GM18505 (cell line): ENCODE results near the gene IL3.

ENCODE experiments used
- ATAC-seq: cut with Tn5 transposase; IDR thresholded peaks from one replicate; pipeline ENCODE4 v1.9.1; 2021; ENCODE audit not compliant: unreplicated experiment
- POLR2A ChIP-seq: IDR thresholded peaks from 4 replicates; pipeline ENCODE4 v1.6.1; 2011; ENCODE audit warnings: borderline replicate concordance; ENCODE audit not compliant: insufficient read depth, insufficient read length; ENCODE audit errors: extremely low read depth

The IL3 gene

GRCh38 chr5:132079619-132080018 is 19.2 kb downstream of the IL3 start:
- no peak for TF ChIP-seq POLR2A
- no peak for ATAC-seq

- TF ChIP-seq POLR2A = no peak
- ATAC-seq = no peak
Observed at GRCh38 chr5:132080595-132080994, 20.1 kb downstream of the IL3 start.

GRCh38 chr5:132081458-132081857 is 21.0 kb downstream of the IL3 start:
- no peak for ATAC-seq
- TF ChIP-seq POLR2A = no peak

DNA sequence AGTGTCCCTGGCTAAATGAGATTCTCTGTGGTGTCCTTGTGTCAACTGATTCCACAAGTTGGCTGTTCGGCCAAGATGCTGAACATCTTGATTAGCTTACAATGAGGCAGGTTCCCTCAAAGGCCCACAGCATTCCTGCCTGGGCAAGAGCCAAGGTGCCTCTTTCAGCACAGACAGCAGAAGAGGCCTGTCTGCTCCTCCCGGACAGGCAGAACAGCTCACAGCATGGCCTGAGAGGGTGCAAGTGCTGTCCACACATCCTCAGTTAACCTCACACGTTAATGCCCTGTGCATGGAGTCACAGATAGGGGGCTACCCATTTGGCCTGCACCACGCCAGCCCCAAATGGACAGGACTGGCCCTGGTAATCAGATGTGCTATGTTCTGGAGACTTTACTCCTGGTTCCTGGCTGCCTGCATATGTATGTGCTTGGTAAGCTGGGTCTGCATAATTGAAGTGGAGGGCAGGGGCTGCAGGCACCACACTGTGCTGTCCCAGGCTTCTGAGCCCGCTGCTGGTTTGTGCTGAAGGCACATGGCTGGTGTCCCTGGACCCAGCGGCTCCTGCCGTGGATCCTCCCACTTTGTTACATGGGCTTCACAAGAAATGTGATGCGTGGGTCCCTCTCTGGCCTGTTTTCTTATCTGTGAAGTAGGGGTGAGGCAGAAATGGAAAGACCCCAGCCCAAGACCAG is 22.0 kb downstream of the IL3 start:
- ATAC-seq = no peak
- no peak for TF ChIP-seq POLR2A

GRCh38 chr5:132083071-132083678 is 22.7 kb downstream of the IL3 start:
- no peak for TF ChIP-seq POLR2A
- no peak for ATAC-seq

DNA sequence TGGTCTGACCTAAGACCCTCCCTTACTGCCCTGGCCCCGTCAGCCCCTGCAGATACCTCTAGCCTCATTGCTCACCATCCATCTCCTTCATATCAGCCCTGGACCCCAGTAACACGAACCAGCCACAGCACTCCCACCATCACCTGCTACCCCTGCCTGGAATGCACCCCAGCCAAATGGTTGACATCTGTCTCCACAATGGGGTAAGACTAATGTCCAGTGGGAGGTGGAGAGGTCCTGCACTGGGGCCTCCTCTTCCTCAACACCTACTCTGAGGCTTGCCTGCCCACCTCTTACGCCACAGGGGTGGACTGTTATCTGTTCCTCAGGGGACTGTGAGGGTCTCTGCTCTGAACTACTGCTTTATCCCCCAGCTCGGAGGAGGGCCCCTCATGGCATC is 25.2 kb downstream of the IL3 start:
- ATAC-seq = no peak
- TF ChIP-seq POLR2A = no peak

DNA sequence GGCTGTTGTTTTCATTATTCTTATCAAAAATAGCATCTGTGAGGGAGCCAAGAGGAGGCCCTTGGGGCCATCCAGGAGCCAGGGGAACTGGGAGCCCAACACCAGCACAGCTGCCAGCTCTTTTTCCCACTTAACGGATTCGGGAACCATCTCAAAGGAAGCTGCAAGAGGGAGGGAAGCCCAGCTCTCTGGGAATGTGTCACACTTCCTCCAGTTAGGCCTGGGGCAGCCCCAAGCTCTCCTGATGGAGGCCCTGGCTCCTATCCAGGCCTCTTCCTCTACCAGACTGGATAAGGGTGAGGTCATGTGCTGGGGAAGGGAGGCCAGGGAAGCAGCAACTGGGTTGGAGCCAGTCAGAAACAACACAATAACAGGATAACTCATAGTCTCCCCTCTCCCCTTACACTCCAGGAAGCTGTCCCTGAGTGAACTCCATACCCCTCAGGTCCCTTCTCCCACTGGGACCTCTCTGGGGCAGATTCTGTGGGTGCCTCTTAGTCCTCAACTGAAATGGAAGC is 25.9 kb downstream of the IL3 start:
- no peak for ATAC-seq
- no peak for TF ChIP-seq POLR2A

DNA sequence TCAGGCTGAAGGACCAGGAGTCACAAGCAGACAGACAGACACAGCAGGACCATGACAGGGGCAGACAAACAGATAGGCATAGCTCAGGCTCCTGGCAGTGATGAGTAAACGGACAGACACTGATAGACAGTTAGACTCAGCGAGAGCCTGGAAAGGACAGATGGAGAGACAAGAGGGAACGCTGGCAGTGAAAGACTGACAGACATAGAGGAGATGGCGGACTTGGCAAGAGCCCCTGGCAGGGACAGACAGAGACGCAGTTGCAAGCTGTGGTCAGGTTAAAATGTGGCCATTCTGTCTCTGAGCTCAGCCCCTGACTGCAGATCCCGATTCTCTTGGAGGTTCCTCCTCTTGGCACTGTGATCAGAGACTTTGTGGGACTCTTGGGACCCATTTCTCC is 26.7 kb downstream of the IL3 start:
- no peak for TF ChIP-seq POLR2A
- no peak for ATAC-seq

- ATAC-seq = no peak
- no peak for TF ChIP-seq POLR2A
Observed at GRCh38 chr5:132087661-132088060, 27.2 kb downstream of the IL3 start.

DNA sequence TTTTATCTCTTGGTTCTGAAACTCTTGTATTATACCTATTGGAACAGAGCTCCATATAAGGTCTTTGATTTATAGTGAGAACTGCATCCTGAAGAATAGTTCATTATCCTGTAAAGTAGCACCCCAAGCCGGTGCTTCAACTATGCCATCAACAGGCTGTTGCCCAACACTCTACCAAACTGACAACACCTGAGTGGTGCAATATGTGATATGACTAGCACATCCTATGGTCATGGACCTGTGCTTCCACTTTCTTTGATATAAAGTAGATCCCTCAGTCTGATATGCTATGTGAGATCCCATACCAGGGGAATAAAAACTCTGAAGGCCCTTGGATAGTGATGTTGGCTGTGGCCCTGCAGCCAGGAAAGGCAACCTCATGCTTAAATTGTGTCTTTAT is 28.9 kb downstream of the IL3 start:
- TF ChIP-seq POLR2A = no peak
- ATAC-seq = no peak

DNA sequence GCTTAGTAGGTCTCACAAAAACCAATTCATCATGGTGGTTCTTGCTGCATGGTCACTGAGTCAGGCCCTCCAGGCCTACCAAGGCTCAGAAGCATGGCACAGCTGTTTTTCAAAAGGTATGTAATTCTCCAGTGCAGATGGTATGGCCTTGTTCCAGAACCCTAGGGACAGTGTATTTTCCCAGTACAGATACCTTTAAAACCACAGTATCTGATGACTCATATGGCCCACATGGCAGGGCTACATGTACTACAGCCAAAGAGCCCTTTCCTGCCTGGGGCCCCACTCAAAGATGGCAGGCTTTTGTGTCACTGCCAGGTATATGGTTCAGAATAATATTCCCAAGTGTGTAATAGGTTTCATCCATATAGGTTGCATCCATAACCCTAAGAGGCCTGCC is 29.7 kb downstream of the IL3 start:
- no peak for ATAC-seq
- TF ChIP-seq POLR2A = no peak

- no peak for TF ChIP-seq POLR2A
- ATAC-seq = no peak
Observed at GRCh38 chr5:132093271-132093670, 32.8 kb downstream of the IL3 start.

DNA sequence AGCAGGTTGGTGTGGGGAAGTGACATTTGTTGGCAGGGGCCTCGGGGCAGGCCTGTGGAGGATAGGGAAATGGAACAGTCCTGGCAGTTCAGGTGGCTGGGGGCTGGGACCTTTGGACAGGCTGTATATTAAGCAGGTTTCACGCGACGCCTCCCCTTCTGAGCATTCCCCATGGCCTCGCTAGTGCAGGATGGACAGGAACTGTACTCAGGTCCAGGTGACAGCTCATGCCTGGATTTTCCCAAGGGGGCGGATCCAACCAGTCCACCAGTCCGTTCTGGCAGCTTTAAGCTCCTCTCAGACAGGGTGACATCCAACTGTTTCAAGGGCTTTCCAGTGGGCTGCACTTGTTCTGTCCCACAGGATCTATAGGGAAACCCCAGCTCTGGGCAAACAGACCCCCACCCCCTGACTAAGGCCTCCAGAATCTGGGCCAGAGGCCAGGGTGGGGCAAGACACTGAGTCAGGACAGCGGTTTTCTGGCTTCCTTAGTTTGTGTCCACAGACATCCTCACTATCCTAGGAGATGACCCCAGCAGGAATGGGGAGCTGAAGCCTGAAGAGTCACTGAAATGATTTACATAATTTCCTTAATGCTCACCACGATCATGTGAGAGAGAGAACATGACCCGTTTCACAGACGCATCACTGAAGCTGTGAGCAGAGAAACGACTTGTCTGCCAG is 34.1 kb downstream of the IL3 start:
- TF ChIP-seq POLR2A = no peak
- ATAC-seq = no peak

DNA sequence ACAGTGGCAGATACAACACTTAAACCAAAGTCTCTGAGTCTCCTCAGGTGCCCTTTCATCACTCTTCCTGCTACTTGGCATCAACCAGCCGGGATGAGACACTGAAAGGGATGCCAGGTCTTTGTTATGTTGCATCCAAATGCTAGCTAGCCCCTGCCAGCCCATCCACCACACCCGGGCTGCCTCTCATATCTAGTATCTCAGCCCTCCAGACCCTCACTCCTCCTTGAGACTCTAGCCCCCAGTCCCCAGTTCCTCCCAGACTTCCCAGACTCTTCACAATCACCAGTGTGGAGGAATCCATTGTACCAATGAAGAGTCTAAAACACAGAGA is 34.6 kb downstream of the IL3 start:
- ATAC-seq = no peak
- TF ChIP-seq POLR2A = no peak

- ATAC-seq = no peak
- TF ChIP-seq POLR2A = no peak
Observed at GRCh38 chr5:132095424-132095972, 35.0 kb downstream of the IL3 start.

DNA sequence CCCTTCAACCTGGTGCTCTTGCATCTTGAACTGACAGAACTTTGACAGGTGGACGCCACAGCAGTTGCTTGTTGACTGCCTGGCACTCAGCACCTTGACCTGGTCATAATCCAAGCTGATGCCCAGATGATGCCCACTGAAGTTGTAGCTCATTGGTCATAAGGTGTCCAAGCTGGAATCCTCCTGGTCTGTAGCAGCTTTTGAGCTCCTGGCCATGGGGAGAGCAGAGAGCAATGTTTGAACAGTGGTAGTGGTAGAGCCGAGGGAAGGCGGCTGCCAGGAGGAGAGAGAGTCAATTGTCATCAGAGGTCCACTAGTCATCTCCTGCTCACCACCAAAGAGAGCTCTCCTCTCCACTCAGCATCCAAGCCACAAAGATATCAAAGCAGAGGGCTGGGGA is 36.4 kb downstream of the IL3 start:
- no peak for ATAC-seq
- TF ChIP-seq POLR2A = no peak
